ENCODE measurements around the gene TM4SF5. TPM values are rescaled to one million over a fixed set of nuclear protein-coding genes. Genes with fewer than 3 reads are reported as not detected.

The TM4SF5 gene
- total and polyA plus RNA-seq, 10 of the 15 experiments (the other 5 are each of a cell fraction or from before 2014, with no cell fraction given) = 0.40 TPM; not detected in 9

DNA sequence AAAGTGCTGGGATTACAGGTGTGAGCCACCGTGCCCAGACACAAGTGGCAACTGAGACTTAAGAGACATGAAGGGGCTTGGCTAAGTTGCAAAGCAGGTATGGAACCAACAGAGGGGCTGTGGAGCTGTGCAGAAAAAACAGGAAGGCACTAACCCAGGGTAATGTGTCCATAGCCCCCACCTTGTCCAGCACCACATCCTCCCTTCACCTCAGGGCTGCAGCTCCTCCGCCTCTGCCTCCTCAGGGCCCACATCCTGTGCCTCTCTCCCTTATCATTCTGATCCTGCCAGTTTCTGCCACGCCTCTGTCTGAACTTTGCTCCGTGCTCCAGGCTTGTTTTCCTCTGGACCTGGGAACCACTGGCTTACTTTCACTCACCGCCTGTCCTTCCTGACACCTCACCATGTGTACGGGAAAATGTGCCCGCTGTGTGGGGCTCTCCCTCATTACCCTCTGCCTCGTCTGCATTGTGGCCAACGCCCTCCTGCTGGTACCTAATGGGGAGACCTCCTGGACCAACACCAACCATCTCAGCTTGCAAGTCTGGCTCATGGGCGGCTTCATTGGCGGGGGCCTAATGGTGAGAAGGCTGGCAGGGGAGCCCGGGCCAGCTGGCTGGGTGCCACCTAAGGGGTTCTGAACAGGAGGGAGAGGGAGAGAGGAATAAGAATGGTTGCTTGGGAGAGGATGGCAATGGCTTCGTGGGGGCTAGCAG, at the start of gene TM4SF5 (continued):
- no peak for TF ChIP-seq CUX1 (IDR thresholded peaks at IDR 0.05; ENCODE audit: insufficient replicate concordance, low read depth, low read length)

GRCh38 chr17:4722678-4723240, 48.9 kb upstream of the TM4SF5 start:
- H3K9me3 ChIP-seq (replicated peaks; ENCODE audit: control insufficient read depth, insufficient read depth, low read length) = no peaks in the 10 kb centered on the region
- BruUV-seq (replicated peaks) = no TSS peak
- CTCF ChIA-PET = interaction anchor here (0.9 kb wide), 1 partner anchor 10 kb away, joined by 3 read pairs; no protein-coding TSS in a partner anchor
- intact Hi-C loops (cut with micrococcal nuclease; ENCODE audit: unreplicated experiment) = no loop called here
- H3K4me2 ChIP-seq (ENCODE audit: control insufficient read depth, insufficient read depth) = no peak overlapping the region
- no peak overlapping the region for H3K4me3 ChIP-seq
- no peak overlapping the region for H3K27ac ChIP-seq (ENCODE audit: control insufficient read depth, insufficient read depth)
- in situ Hi-C loops (cut with MboI) = no loop called here
- H3K9ac ChIP-seq (ENCODE audit: control insufficient read depth, insufficient read depth, low read length) = no peak overlapping the region
- H2AFZ ChIP-seq (ENCODE audit: control insufficient read depth, low read depth, low read length) = no peak overlapping the region
- H4K20me1 ChIP-seq (ENCODE audit: control insufficient read depth, insufficient read depth) = no peaks in the 10 kb centered on the region
- POLR2A ChIA-PET = no interaction called here
- H3K79me2 ChIP-seq (ENCODE audit: control insufficient read depth, insufficient read depth, low read length) = no peaks in the 10 kb centered on the region
- DNase-seq (ENCODE audit: low read depth, low spot score) (no peak), ATAC-seq (no peak), FAIRE-seq (no peak)
- SMC1A ChIA-PET (ENCODE audit: uncharacterized antibody, unreplicated experiment) = interaction anchor here (2.0 kb wide), 1 partner anchor 10 kb away, joined by 7 read pairs; no protein-coding TSS in a partner anchor
- H3K36me3 ChIP-seq (ENCODE audit: control insufficient read depth in 2 of 2, insufficient read depth in 2 of 2, low read length in 1 of 2) = peaks cover 3 to 8% of the 10 kb centered on the region in 2 experiments; a peak in 2 of 4 replicates
- peaks cover 5% of the 10 kb centered on the region for H3K4me1 ChIP-seq (ENCODE audit: control insufficient read depth, insufficient read depth, low read length)
- 74% methylated on average over 16 of the region's 16 CpGs for WGBS (ENCODE audit: insufficient coverage, insufficient replicate concordance, low lambda C conversion rate, missing lambda C conversion rate)
- H3K27me3 ChIP-seq (replicated peaks in 1 of 2; ENCODE audit: control insufficient read depth in 2 of 2, insufficient read depth in 2 of 2, low read length in 1 of 2) = no peaks in the 10 kb centered on the region
- RAD21 ChIA-PET (ENCODE audit: unreplicated experiment) = no interaction called here
- TF ChIP-seq RBBP5 (conservative IDR thresholded peaks at IDR 0.05) (no peak), POU2F2 (IDR thresholded peaks at IDR 0.05; ENCODE audit: borderline replicate concordance, low read depth, low read length) (no peak), ZNF384 (IDR thresholded peaks at IDR 0.05; ENCODE audit: borderline replicate concordance, low read depth, low read length) (no peak), MXI1 (IDR thresholded peaks at IDR 0.05; ENCODE audit: low read depth, low read length) (no peak), PAX5 (IDR thresholded peaks at IDR 0.05; ENCODE audit: borderline replicate concordance, low read depth, low read length) (no peak), NR2C2 (IDR thresholded peaks at IDR 0.05; ENCODE audit: borderline replicate concordance, control insufficient read depth, insufficient read length, low read depth) (no peak), SRF (IDR thresholded peaks at IDR 0.05; ENCODE audit: low read depth in 2 of 2, low read length in 2 of 2) (no peak)
- TF ChIP-seq, protein P1, sequence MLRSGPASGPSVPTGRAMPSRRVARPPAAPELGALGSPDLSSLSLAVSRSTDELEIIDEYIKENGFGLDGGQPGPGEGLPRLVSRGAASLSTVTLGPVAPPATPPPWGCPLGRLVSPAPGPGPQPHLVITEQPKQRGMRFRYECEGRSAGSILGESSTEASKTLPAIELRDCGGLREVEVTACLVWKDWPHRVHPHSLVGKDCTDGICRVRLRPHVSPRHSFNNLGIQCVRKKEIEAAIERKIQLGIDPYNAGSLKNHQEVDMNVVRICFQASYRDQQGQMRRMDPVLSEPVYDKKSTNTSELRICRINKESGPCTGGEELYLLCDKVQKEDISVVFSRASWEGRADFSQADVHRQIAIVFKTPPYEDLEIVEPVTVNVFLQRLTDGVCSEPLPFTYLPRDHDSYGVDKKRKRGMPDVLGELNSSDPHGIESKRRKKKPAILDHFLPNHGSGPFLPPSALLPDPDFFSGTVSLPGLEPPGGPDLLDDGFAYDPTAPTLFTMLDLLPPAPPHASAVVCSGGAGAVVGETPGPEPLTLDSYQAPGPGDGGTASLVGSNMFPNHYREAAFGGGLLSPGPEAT (IDR thresholded peaks at IDR 0.05; ENCODE audit: low read depth) = no peak
- TF ChIP-seq, protein P2, sequence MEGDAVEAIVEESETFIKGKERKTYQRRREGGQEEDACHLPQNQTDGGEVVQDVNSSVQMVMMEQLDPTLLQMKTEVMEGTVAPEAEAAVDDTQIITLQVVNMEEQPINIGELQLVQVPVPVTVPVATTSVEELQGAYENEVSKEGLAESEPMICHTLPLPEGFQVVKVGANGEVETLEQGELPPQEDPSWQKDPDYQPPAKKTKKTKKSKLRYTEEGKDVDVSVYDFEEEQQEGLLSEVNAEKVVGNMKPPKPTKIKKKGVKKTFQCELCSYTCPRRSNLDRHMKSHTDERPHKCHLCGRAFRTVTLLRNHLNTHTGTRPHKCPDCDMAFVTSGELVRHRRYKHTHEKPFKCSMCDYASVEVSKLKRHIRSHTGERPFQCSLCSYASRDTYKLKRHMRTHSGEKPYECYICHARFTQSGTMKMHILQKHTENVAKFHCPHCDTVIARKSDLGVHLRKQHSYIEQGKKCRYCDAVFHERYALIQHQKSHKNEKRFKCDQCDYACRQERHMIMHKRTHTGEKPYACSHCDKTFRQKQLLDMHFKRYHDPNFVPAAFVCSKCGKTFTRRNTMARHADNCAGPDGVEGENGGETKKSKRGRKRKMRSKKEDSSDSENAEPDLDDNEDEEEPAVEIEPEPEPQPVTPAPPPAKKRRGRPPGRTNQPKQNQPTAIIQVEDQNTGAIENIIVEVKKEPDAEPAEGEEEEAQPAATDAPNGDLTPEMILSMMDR (IDR thresholded peaks at IDR 0.05 in 2 of 3, conservative IDR thresholded peaks at IDR 0.05 in 1 of 3; ENCODE audit: control insufficient read depth in 2 of 3, extremely low read depth in 1 of 3, insufficient read depth in 1 of 3, low read depth in 3 of 3, low read length in 3 of 3) = no peak

All from GM12878 (cell line).